ENCODE data around the gene AKAP11.

DNA sequence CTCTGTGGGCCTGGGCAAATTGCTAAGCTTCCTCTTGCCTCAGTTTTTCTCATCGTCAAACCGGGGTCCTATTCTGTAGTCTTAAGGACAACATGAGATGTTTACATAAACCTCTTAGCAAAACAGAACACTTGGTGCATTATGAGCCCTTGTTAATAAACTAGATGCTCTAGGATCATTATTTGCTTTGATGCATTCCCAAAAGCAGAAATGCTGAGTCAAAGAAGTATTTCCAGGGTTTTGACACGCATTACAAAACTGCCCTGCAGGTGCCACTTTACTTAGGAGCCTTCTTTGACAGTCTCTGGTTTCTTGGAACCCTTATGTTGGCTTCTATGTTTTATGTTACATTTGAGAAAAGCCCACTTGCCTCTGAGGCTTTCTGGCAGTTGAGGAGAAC, 12.1 kb downstream of the AKAP11 start:
- no peak for TF ChIP-seq POLR2A (IDR thresholded peaks at IDR 0.05)
- TF ChIP-seq, protein P1, sequence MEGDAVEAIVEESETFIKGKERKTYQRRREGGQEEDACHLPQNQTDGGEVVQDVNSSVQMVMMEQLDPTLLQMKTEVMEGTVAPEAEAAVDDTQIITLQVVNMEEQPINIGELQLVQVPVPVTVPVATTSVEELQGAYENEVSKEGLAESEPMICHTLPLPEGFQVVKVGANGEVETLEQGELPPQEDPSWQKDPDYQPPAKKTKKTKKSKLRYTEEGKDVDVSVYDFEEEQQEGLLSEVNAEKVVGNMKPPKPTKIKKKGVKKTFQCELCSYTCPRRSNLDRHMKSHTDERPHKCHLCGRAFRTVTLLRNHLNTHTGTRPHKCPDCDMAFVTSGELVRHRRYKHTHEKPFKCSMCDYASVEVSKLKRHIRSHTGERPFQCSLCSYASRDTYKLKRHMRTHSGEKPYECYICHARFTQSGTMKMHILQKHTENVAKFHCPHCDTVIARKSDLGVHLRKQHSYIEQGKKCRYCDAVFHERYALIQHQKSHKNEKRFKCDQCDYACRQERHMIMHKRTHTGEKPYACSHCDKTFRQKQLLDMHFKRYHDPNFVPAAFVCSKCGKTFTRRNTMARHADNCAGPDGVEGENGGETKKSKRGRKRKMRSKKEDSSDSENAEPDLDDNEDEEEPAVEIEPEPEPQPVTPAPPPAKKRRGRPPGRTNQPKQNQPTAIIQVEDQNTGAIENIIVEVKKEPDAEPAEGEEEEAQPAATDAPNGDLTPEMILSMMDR (IDR thresholded peaks at IDR 0.05) = no peak
